MM.1S (cell line): Measurements from ENCODE around the gene NUBP2.

Experiments
- EZH2 ChIP-seq: fragments of 300-600 bp; sonication (generic); optimal IDR thresholded peaks from 2 replicates; pipeline ENCODE3; 2017; ENCODE audit warnings: low read depth, mild to moderate bottlenecking, antibody characterized with exemption, low read length, mixed read lengths
- TF ChIP-seq, protein P1 (sequence below): fragments of 300-600 bp; sonication (generic); IDR thresholded peaks from 2 replicates; pipeline ENCODE4 v1.5.1; 2016; ENCODE audit warnings: antibody characterized with exemption, low read length, mixed read lengths

DNA sequence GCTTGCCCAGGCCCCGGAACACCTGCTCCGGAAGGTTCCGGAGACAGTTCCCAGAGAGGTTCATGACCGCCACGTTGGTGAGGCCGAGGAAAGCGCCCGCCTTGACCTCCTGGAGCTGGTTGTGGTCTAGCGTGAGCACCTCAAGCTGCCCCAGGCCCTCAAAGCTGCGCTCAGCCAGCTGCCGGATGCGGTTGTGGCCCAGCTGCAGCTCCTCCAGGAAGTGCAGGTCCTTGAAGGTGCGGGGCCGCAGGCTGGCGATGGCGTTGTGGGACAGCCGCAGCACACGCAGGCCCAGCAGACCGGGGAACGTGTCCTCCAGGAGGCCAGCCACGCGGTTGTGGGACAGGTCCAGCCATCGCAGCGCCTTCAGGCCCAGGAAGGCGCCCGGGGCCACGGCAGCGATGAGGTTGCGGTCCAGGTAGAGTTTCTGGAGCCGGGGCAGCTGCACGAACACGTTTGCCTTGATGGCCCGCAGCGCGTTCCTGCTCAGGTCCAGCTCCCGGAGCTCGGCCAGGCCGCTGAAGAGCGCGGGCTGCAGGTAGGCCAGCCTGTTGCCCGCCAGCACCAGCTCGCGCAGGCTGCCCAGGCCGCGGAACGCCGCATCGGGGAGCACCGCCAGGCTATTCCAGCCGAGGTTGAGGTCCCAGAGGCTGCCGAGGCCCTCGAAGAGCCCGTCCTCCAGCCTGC lies 8.6 kb downstream of the NUBP2 start:
- TF ChIP-seq, protein P1, sequence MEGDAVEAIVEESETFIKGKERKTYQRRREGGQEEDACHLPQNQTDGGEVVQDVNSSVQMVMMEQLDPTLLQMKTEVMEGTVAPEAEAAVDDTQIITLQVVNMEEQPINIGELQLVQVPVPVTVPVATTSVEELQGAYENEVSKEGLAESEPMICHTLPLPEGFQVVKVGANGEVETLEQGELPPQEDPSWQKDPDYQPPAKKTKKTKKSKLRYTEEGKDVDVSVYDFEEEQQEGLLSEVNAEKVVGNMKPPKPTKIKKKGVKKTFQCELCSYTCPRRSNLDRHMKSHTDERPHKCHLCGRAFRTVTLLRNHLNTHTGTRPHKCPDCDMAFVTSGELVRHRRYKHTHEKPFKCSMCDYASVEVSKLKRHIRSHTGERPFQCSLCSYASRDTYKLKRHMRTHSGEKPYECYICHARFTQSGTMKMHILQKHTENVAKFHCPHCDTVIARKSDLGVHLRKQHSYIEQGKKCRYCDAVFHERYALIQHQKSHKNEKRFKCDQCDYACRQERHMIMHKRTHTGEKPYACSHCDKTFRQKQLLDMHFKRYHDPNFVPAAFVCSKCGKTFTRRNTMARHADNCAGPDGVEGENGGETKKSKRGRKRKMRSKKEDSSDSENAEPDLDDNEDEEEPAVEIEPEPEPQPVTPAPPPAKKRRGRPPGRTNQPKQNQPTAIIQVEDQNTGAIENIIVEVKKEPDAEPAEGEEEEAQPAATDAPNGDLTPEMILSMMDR = no peak
- TF ChIP-seq EZH2 = no peak
